Mesothelial cell of epicardium (in vitro differentiated cells): ENCODE measurements around the gene PAWR. TPM values are rescaled to one million over a fixed set of nuclear protein-coding genes. Genes with fewer than 3 reads are reported as not detected.

Experiments used
- DNase-seq, 2 experiments: peaks; one replicate each; pipeline ENCODE4 v3.0.0; 2021; ENCODE audit warnings: low spot score in 2 of 2; ENCODE audit not compliant: unreplicated experiment in 2 of 2
- H3K27ac Mint-ChIP-seq: 2 replicates; pipeline ENCODE4 v1.8.0; 2021; ENCODE audit warnings: mixed read lengths
- H3K27me3 Mint-ChIP-seq: 2 replicates; pipeline ENCODE4 v1.8.0; 2021; ENCODE audit warnings: low read depth, mixed read lengths
- H3K36me3 Mint-ChIP-seq: 2 replicates; pipeline ENCODE4 v1.8.0; 2021; ENCODE audit warnings: mixed read lengths
- H3K4me1 Mint-ChIP-seq: 2 replicates; pipeline ENCODE4 v1.8.0; 2021; ENCODE audit warnings: mixed read lengths
- H3K4me3 Mint-ChIP-seq: 2 replicates; pipeline ENCODE4 v1.8.0; 2021; ENCODE audit warnings: mild to moderate bottlenecking, moderate library complexity, mixed read lengths
- H3K9me3 Mint-ChIP-seq: 2 replicates; pipeline ENCODE4 v1.8.0; 2021; ENCODE audit warnings: mixed read lengths
- total RNA-seq: library from RNA; stranded (reverse); gene quantifications from 3 replicates; pipeline ENCODE4 v1.2.1, GENCODE V29; 2021
- TF ChIP-seq, protein P1 (sequence below): fragments of 200-600 bp; sonication (generic); IDR thresholded peaks from one replicate; pipeline ENCODE4 v1.5.0; 2021; ENCODE audit warnings: antibody characterized with exemption; ENCODE audit not compliant: unreplicated experiment

Gene PAWR
- total RNA-seq, 1 donor from 2014 or later: 205 TPM

DNA sequence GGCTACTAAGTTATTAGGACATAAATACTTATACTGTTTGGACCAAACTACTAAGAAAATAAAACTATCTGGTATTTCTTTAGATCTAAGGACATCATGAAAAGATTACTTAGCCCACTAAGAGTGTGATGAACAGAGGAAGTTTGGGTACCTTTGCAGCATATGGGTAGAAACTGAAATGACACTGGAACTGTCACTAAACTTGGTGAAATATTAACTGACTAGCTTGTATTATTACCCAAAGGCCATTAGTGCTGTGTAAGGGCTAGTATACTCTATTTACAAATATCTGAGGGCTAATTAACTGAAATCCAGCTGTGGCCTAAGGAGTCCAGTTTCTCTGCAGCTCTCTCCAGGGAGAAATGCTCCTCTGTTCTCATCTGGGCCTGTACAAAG, 45.5 kb downstream of the PAWR start:
- no peaks in the 10 kb centered on the region for H3K27me3 Mint-ChIP-seq
- peaks cover 14% of the 10 kb centered on the region for H3K36me3 Mint-ChIP-seq
- H3K27ac Mint-ChIP-seq: peak overlapping the region; percentile 71
- H3K9me3 Mint-ChIP-seq: peaks cover 3% of the 10 kb centered on the region
- no peak overlapping the region for H3K4me3 Mint-ChIP-seq
- DNase-seq: no peak
- TF ChIP-seq, protein P1, sequence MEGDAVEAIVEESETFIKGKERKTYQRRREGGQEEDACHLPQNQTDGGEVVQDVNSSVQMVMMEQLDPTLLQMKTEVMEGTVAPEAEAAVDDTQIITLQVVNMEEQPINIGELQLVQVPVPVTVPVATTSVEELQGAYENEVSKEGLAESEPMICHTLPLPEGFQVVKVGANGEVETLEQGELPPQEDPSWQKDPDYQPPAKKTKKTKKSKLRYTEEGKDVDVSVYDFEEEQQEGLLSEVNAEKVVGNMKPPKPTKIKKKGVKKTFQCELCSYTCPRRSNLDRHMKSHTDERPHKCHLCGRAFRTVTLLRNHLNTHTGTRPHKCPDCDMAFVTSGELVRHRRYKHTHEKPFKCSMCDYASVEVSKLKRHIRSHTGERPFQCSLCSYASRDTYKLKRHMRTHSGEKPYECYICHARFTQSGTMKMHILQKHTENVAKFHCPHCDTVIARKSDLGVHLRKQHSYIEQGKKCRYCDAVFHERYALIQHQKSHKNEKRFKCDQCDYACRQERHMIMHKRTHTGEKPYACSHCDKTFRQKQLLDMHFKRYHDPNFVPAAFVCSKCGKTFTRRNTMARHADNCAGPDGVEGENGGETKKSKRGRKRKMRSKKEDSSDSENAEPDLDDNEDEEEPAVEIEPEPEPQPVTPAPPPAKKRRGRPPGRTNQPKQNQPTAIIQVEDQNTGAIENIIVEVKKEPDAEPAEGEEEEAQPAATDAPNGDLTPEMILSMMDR: no peak
- H3K4me1 Mint-ChIP-seq: peaks cover 23% of the 10 kb centered on the region

DNA sequence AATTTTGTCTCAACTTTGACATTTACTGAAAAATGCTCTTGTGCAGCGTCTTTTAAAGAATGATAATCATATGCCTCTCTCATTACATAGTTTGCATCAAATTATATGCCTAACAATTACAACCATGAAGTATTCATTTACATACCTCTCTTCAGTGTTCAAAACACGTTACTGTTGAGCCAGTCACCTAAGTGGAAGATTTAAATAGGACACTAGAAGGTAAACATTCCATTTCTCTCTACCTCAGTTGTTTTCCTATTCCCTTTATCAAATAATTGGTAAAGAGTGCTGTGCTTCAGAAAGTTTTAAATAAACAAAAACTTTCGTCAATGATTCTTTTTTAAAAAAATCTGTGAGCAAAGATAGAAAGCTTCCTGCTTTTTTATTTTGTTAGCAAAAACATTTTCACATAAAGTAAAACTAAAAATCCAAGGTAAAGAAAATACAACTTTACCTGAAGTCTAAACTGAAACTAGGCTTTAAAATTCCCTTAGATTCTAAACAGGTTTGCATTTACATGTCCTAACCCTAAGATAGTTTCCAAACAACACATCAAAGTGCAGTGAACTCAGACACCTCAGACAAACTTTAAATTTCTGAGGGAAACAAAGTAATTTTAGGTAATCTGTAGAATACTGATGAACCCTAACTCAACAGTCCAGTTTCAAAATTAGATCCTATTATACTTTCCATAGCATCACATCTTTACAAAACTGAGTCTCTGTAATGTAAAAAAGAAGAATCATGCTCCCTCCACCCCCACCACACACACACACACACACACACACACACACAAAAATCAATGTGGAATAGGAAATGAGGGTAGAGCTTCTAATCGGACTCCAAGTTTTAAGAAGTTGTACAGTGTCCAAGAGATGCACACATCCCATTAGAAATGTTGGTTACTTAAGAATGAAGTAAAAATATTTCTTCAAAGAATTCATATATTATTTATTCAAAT, 46.2 kb downstream of the PAWR start:
- TF ChIP-seq, protein P1: no peak
- H3K36me3 Mint-ChIP-seq: peaks cover 14% of the 10 kb centered on the region
- H3K27me3 Mint-ChIP-seq: no peaks in the 10 kb centered on the region
- peaks cover 22% of the 10 kb centered on the region for H3K4me1 Mint-ChIP-seq
- peak overlapping the region; percentile 74 for H3K27ac Mint-ChIP-seq
- H3K4me3 Mint-ChIP-seq: no peak overlapping the region
- H3K9me3 Mint-ChIP-seq: peaks cover 3% of the 10 kb centered on the region
- DNase-seq: no peak

DNA sequence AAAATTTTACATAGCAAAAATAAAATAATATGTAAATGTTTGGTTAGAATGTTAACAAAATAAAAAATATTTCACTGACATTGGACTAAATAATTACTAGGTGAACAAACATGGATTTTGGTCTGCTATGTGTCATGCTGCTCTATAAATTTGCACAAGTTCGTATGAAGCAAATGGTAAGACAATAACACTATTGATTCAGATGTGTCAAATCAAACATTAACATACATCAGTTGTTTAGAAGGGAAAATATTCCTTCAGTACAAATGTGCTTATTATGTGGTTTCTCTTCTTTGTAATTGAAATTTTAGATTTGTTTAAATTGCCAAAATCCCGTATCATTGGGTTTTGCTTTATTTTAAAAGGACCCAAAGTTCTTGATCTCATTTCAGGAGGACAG, 46.9 kb downstream of the PAWR start:
- Mint-ChIP-seq H3K4me3 (no peak overlapping the region), H3K27ac (no peak overlapping the region), H3K36me3 (peaks cover 14% of the 10 kb centered on the region), H3K4me1 (peaks cover 22% of the 10 kb centered on the region), H3K27me3 (no peaks in the 10 kb centered on the region), H3K9me3 (peaks cover 3% of the 10 kb centered on the region)
- TF ChIP-seq, protein P1: no peak
- DNase-seq: no peak

- H3K36me3 Mint-ChIP-seq: peaks cover 3% of the 10 kb centered on the region
- TF ChIP-seq, protein P1: no peak
- H3K9me3 Mint-ChIP-seq: no peaks in the 10 kb centered on the region
- no peak for DNase-seq
- peak overlapping the region; percentile 59 for H3K27ac Mint-ChIP-seq
- H3K27me3 Mint-ChIP-seq: no peaks in the 10 kb centered on the region
- H3K4me3 Mint-ChIP-seq: no peak overlapping the region
- H3K4me1 Mint-ChIP-seq: peaks cover 33% of the 10 kb centered on the region
These were observed 52.3 kb downstream of the PAWR start for GRCh38 chr12:79638490-79638889.

- H3K27ac Mint-ChIP-seq: peak overlapping the region; percentile 55
- no peaks in the 10 kb centered on the region for H3K27me3 Mint-ChIP-seq
- TF ChIP-seq, protein P1: no peak
- no peaks in the 10 kb centered on the region for H3K9me3 Mint-ChIP-seq
- no peak overlapping the region for H3K4me3 Mint-ChIP-seq
- no peak for DNase-seq
- H3K4me1 Mint-ChIP-seq: peaks cover 28% of the 10 kb centered on the region
- peaks cover 3% of the 10 kb centered on the region for H3K36me3 Mint-ChIP-seq
These were observed 53.7 kb downstream of the PAWR start for GRCh38 chr12:79637093-79637492.
